H9 (cell line): ENCODE measurements around the gene CPNE8. TPM values are rescaled to one million over a fixed set of nuclear protein-coding genes. Genes with fewer than 3 reads are reported as not detected.

Source experiments
- DNase-seq: peaks from one replicate; pipeline ENCODE4 v3.0.0-alpha.2; 2017
- H2AFZ ChIP-seq: one replicate; pipeline ENCODE4 v1.6.1; 2013; ENCODE audit warnings: mild to moderate bottlenecking, low read length, control low read depth, moderate library complexity
- H2AK5ac ChIP-seq: 2 replicates; pipeline ENCODE4 v1.6.1; 2013; ENCODE audit warnings: low read length, control low read depth, mixed read lengths; ENCODE audit not compliant: insufficient read length
- H2BK120ac ChIP-seq: one replicate; pipeline ENCODE4 v1.6.1; 2013; ENCODE audit warnings: low read depth, mild to moderate bottlenecking, low read length, control low read depth, inconsistent platforms; ENCODE audit not compliant: poor library complexity, severe bottlenecking
- H2BK12ac ChIP-seq: 2 replicates; pipeline ENCODE4 v1.6.1; 2013; ENCODE audit warnings: low read length, control low read depth, mixed read lengths, low read depth; ENCODE audit not compliant: insufficient read length
- H2BK15ac ChIP-seq: 2 replicates; pipeline ENCODE4 v1.6.1; 2013; ENCODE audit warnings: low read depth, low read length, control low read depth
- H2BK20ac ChIP-seq: one replicate; pipeline ENCODE4 v1.6.1; 2013; ENCODE audit warnings: low read depth, mild to moderate bottlenecking, low read length, control low read depth, inconsistent platforms; ENCODE audit not compliant: poor library complexity, severe bottlenecking
- H2BK5ac ChIP-seq: 2 replicates; pipeline ENCODE4 v1.6.1; 2013; ENCODE audit warnings: low read length, control low read depth, mixed read lengths; ENCODE audit not compliant: insufficient read length
- H3K14ac ChIP-seq: 2 replicates; pipeline ENCODE4 v1.6.1; 2013; ENCODE audit warnings: low read length, control low read depth; ENCODE audit not compliant: insufficient read depth
- H3K18ac ChIP-seq: 2 replicates; pipeline ENCODE4 v1.6.1; 2013; ENCODE audit warnings: low read depth, mild to moderate bottlenecking, mixed read lengths, low read length, control low read depth; ENCODE audit not compliant: insufficient read length
- H3K23ac ChIP-seq: 2 replicates; pipeline ENCODE4 v1.6.1; 2013; ENCODE audit warnings: low read length, control low read depth, mixed read lengths, low read depth; ENCODE audit not compliant: insufficient read length
- H3K23me2 ChIP-seq: 2 replicates; pipeline ENCODE4 v1.6.1; 2013; ENCODE audit warnings: low read depth, mild to moderate bottlenecking, mixed read lengths, low read length, control low read depth; ENCODE audit not compliant: insufficient read length, poor library complexity, severe bottlenecking
- H3K27ac ChIP-seq: 2 replicates; pipeline ENCODE4 v1.5.1; 2013; ENCODE audit warnings: low read length, control low read depth, mixed read lengths, low read depth; ENCODE audit not compliant: insufficient read length
- H3K27me3 ChIP-seq: 2 replicates; pipeline ENCODE4 v1.6.1; 2013; ENCODE audit warnings: low read length, control low read depth, inconsistent platforms; ENCODE audit not compliant: insufficient read depth
- H3K4ac ChIP-seq: 2 replicates; pipeline ENCODE4 v1.6.1; 2013; ENCODE audit warnings: low read depth, mild to moderate bottlenecking, control low read depth, inconsistent platforms, low read length, moderate library complexity
- H3K4me1 ChIP-seq: 2 replicates; pipeline ENCODE4 v1.6.1; 2013; ENCODE audit warnings: low read length, control low read depth, inconsistent platforms; ENCODE audit not compliant: insufficient read depth
- H3K4me2 ChIP-seq: 2 replicates; pipeline ENCODE4 v1.6.1; 2013; ENCODE audit warnings: low read length, control low read depth, mixed read lengths; ENCODE audit not compliant: insufficient read length, insufficient read depth
- H3K56ac ChIP-seq: 2 replicates; pipeline ENCODE4 v1.6.1; 2013; ENCODE audit warnings: low read depth, mild to moderate bottlenecking, mixed read lengths, low read length, control low read depth; ENCODE audit not compliant: insufficient read length
- H3K79me1 ChIP-seq: 2 replicates; pipeline ENCODE4 v1.6.1; 2013; ENCODE audit warnings: low read depth, mild to moderate bottlenecking, moderate library complexity, low read length, control low read depth, inconsistent platforms; ENCODE audit not compliant: insufficient read depth, poor library complexity, severe bottlenecking
- H3K79me2 ChIP-seq: 2 replicates; pipeline ENCODE4 v1.6.1; 2013; ENCODE audit warnings: low read length, control low read depth, inconsistent platforms; ENCODE audit not compliant: insufficient read depth
- H3K9ac ChIP-seq: 2 replicates; pipeline ENCODE4 v1.6.1; 2013; ENCODE audit warnings: low read length, control low read depth, mixed read lengths; ENCODE audit not compliant: insufficient read length; ENCODE audit errors: extremely low read depth
- H3K9me3 ChIP-seq: one replicate; pipeline ENCODE4 v1.6.1; 2013; ENCODE audit warnings: low read depth, low read length, inconsistent platforms; ENCODE audit not compliant: control insufficient read depth
- H3T11ph ChIP-seq: one replicate; pipeline ENCODE4 v1.6.1; 2013; ENCODE audit warnings: mild to moderate bottlenecking, low read length, control low read depth, inconsistent platforms
- H4K20me1 ChIP-seq: one replicate; pipeline ENCODE4 v1.6.1; 2013; ENCODE audit not compliant: control insufficient read depth, insufficient read length, insufficient read depth
- H4K5ac ChIP-seq: 2 replicates; pipeline ENCODE4 v1.6.1; 2013; ENCODE audit warnings: low read depth, mild to moderate bottlenecking, mixed read lengths, low read length, control low read depth; ENCODE audit not compliant: insufficient read length
- H4K8ac ChIP-seq: replicated peaks from 2 replicates; pipeline ENCODE4 v1.6.1; 2013; ENCODE audit warnings: low read length, control low read depth, mixed read lengths, low read depth; ENCODE audit not compliant: insufficient read length
- H4K91ac ChIP-seq: 2 replicates; pipeline ENCODE4 v1.6.1; 2013; ENCODE audit warnings: low read depth, mild to moderate bottlenecking, moderate library complexity, mixed read lengths, low read length, control low read depth; ENCODE audit not compliant: insufficient read length
- H3K27ac Mint-ChIP-seq, 3 experiments: 2 replicates in 2 of 3; 3 replicates in 1 of 3; pipeline ENCODE4 v1.8.0; 2020 to 2021; ENCODE audit warnings: mixed read lengths in 3 of 3, mild to moderate bottlenecking in 1 of 3, moderate library complexity in 1 of 3
- H3K27me3 Mint-ChIP-seq: 2 replicates; pipeline ENCODE4 v1.8.0; 2021; ENCODE audit warnings: low read depth, mild to moderate bottlenecking, moderate library complexity, mixed read lengths
- H3K36me3 Mint-ChIP-seq, 3 experiments: 2 replicates in 2 of 3; 3 replicates in 1 of 3; pipeline ENCODE4 v1.8.0; 2020 to 2021; ENCODE audit warnings: low read depth in 3 of 3, mixed read lengths in 3 of 3; ENCODE audit not compliant: insufficient read depth in 1 of 3
- H3K4me1 Mint-ChIP-seq, 2 experiments: 2 replicates each; pipeline ENCODE4 v1.8.0; 2020; ENCODE audit warnings: mixed read lengths in 2 of 2
- H3K4me3 Mint-ChIP-seq, 2 experiments: 2 replicates in 1 of 2; 3 replicates in 1 of 2; pipeline ENCODE4 v1.8.0; 2020 to 2021; ENCODE audit warnings: mild to moderate bottlenecking in 2 of 2, mixed read lengths in 2 of 2, moderate library complexity in 1 of 2
- H3K9me3 Mint-ChIP-seq, 2 experiments: 2 replicates in 1 of 2; 3 replicates in 1 of 2; pipeline ENCODE4 v1.8.0; 2020; ENCODE audit warnings: mild to moderate bottlenecking in 2 of 2, mixed read lengths in 2 of 2, moderate library complexity in 1 of 2
- CTCF ChIP-seq: fragments of 200-600 bp; sonication (generic); conservative IDR thresholded peaks from 3 replicates; pipeline ENCODE4 v1.8.0; 2021; ENCODE audit warnings: antibody characterized with exemption, mild to moderate bottlenecking
- WGBS: extraction: QIAGEN DNeasy Blood & Tissue Kit; methylation state at CpG from one replicate; pipeline ENCODE4 v1.1.7; 2013; ENCODE audit warnings: missing lambda C conversion rate, low lambda C conversion rate, mixed read lengths; ENCODE audit not compliant: insufficient read length; ENCODE audit errors: extremely low coverage; 5-methylcytosine and 5-hydroxymethylcytosine counted together
- total RNA-seq: library from RNA; stranded (reverse); gene quantifications from 2 replicates; pipeline ENCODE4 v1.2.1, GENCODE V29; 2021

Gene CPNE8
- total RNA-seq, 1 experiment from 2014 or later: 1.9 TPM

- no peaks in the 10 kb centered on the region for H3K27me3 Mint-ChIP-seq
Observed at GRCh38 chr12:38783304-38783703, 122.1 kb downstream of the CPNE8 start.

More at GRCh38 chr12:38783304-38783703, 122.1 kb downstream of the CPNE8 start:
- Histone ChIP-seq H3K9me3 (no peaks in the 10 kb centered on the region), H2AK5ac (no peak overlapping the region), H2BK15ac (no peak overlapping the region), H4K8ac (no peak overlapping the region), H4K91ac (no peak overlapping the region), H2BK20ac (no peak overlapping the region), H3K56ac (no peak overlapping the region), H3K4me1 (no peaks in the 10 kb centered on the region; the same call in 1 of the 2 replicates), H2BK5ac (no peak overlapping the region), H3T11ph (no peak overlapping the region), H3K79me2 (no peaks in the 10 kb centered on the region), H4K5ac (no peak overlapping the region), H2AFZ (no peak overlapping the region), H3K23ac (no peak overlapping the region), H3K27me3 (no peaks in the 10 kb centered on the region), H3K79me1 (no peaks in the 10 kb centered on the region), H2BK12ac (no peak overlapping the region), H3K4me2 (no peak overlapping the region), H3K4ac (no peak overlapping the region), H3K14ac (no peak overlapping the region), H3K23me2 (no peaks in the 10 kb centered on the region), H3K18ac (no peak overlapping the region), H4K20me1 (no peaks in the 10 kb centered on the region), H3K9ac (no peak overlapping the region), H3K27ac (no peak overlapping the region), H2BK120ac (no peak overlapping the region)
- no CpG with 5 or more reads among the region's 2 CpGs for WGBS
- peaks cover 8% of the 10 kb centered on the region in 2 experiments for H3K4me1 Mint-ChIP-seq
- peaks cover 6 to 28% (median 6%) of the 10 kb centered on the region in 3 experiments for H3K36me3 Mint-ChIP-seq
- peak overlapping the region in 1 of 3 experiments; percentile 63; a peak in 1 of 7 replicates for H3K27ac Mint-ChIP-seq
- TF ChIP-seq CTCF: no peak
- DNase-seq: no peak
- H3K9me3 Mint-ChIP-seq: peaks cover 16 to 19% of the 10 kb centered on the region in 2 experiments; a peak in 4 of 5 replicates
- H3K4me3 Mint-ChIP-seq: no peak overlapping the region
